ENCODE measurements around the gene EIF5AL1. TPM values are rescaled to one million over a fixed set of nuclear protein-coding genes. Genes with fewer than 3 reads are reported as not detected.

EIF5AL1 gene
- total RNA-seq, 4 donors from 2014 or later: 0.24 to 0.33 TPM; not detected in 2

- H3K27ac ChIP-seq: no peak overlapping the region
Observed at GRCh38 chr10:79470096-79470495, 42.2 kb upstream of the EIF5AL1 start.

GRCh38 chr10:79471776-79472175 lies 40.6 kb upstream of the EIF5AL1 start:
- intact Hi-C loops (cut with DNase I): no loop called here
- Histone ChIP-seq H3K36me3 (no peaks in the 10 kb centered on the region), H3K9me3 (no peaks in the 10 kb centered on the region), H3K27me3 (no peaks in the 10 kb centered on the region), H3K4me3 (replicated peaks in 1 of 3) (no peak overlapping the region), H3K4me1 (no peaks in the 10 kb centered on the region), H3K27ac (no peak overlapping the region)
- TF ChIP-seq CTCF (IDR thresholded peaks at IDR 0.05) (no peak), POLR2A (IDR thresholded peaks at IDR 0.05) (no peak)
- 96 to 97% methylated on average over 4 of the region's 4 CpGs for WGBS, 2 donors
- DNase-seq: no peak

More at GRCh38 chr10:79470096-79470495, 42.2 kb upstream of the EIF5AL1 start:
- TF ChIP-seq CTCF (IDR thresholded peaks at IDR 0.05) (no peak), POLR2A (IDR thresholded peaks at IDR 0.05) (no peak)
- H3K9me3 ChIP-seq: no peaks in the 10 kb centered on the region
- 90 to 93% methylated on average over 8 of the region's 8 CpGs for WGBS, 2 donors
- H3K4me1 ChIP-seq: no peaks in the 10 kb centered on the region
- intact Hi-C loops (cut with DNase I): no loop called here
- no peaks in the 10 kb centered on the region for H3K27me3 ChIP-seq
- no peak for DNase-seq
- no peaks in the 10 kb centered on the region for H3K36me3 ChIP-seq
- H3K4me3 ChIP-seq (replicated peaks in 1 of 3): no peak overlapping the region

GRCh38 chr10:79472449-79472848 lies 39.9 kb upstream of the EIF5AL1 start:
- 92 to 97% methylated on average over 7 of the region's 7 CpGs for WGBS, 2 donors
- TF ChIP-seq CTCF (IDR thresholded peaks at IDR 0.05) (no peak), POLR2A (IDR thresholded peaks at IDR 0.05) (no peak)

GRCh38 chr10:79472951-79473350 lies 39.4 kb upstream of the EIF5AL1 start:
- intact Hi-C loops (cut with DNase I): no loop called here
- no peak for DNase-seq
- H3K36me3 ChIP-seq: no peaks in the 10 kb centered on the region
- TF ChIP-seq POLR2A (IDR thresholded peaks at IDR 0.05) (no peak), CTCF (IDR thresholded peaks at IDR 0.05) (no peak)
- no peak overlapping the region for H3K27ac ChIP-seq
- 76 to 77% methylated on average over 5 of the region's 5 CpGs for WGBS, 2 donors
- H3K9me3 ChIP-seq: no peaks in the 10 kb centered on the region
- H3K4me3 ChIP-seq (replicated peaks in 1 of 3): no peak overlapping the region
- no peaks in the 10 kb centered on the region for H3K27me3 ChIP-seq
- H3K4me1 ChIP-seq: no peaks in the 10 kb centered on the region

More at GRCh38 chr10:79472449-79472848, 39.9 kb upstream of the EIF5AL1 start:
- Histone ChIP-seq H3K4me1 (no peaks in the 10 kb centered on the region), H3K4me3 (replicated peaks in 1 of 3) (no peak overlapping the region), H3K9me3 (no peaks in the 10 kb centered on the region), H3K36me3 (no peaks in the 10 kb centered on the region), H3K27me3 (no peaks in the 10 kb centered on the region), H3K27ac (no peak overlapping the region)
- intact Hi-C loops (cut with DNase I): no loop called here
- DNase-seq: no peak

GRCh38 chr10:79473496-79474095 lies 38.7 kb upstream of the EIF5AL1 start:
- 73 to 80% methylated on average over 5 of the region's 5 CpGs for whole genome bisulfite sequencing, 2 donors
- intact Hi-C loops (cut with DNase I): no loop called here
- no peak for DNase-seq
- H3K4me3 ChIP-seq (replicated peaks in 1 of 3): no peak overlapping the region
- no peaks in the 10 kb centered on the region for H3K27me3 ChIP-seq
- H3K27ac ChIP-seq: no peak overlapping the region
- H3K36me3 ChIP-seq: no peaks in the 10 kb centered on the region
- no peaks in the 10 kb centered on the region for H3K4me1 ChIP-seq
- H3K9me3 ChIP-seq: no peaks in the 10 kb centered on the region
- TF ChIP-seq CTCF (IDR thresholded peaks at IDR 0.05) (no peak), POLR2A (IDR thresholded peaks at IDR 0.05) (no peak)
